Endodermal cell (in vitro differentiated cells): ENCODE measurements around the gene DNAJC17. TPM values are rescaled to one million over a fixed set of nuclear protein-coding genes. Genes with fewer than 3 reads are reported as not detected.
A peak's percentile ranks its signal among the peaks of the same experiment; 100 is the strongest.

Source experiments
- DNase-seq: peaks from one replicate; pipeline ENCODE4 v3.0.0-alpha.2; 2017
- H3K27ac ChIP-seq: 2 replicates; pipeline ENCODE4 v1.5.1; 2013; ENCODE audit warnings: mild to moderate bottlenecking, low read depth, low read length, moderate library complexity
- H3K27me3 ChIP-seq: 2 replicates; pipeline ENCODE4 v1.6.1; 2013; ENCODE audit warnings: mild to moderate bottlenecking, low read length, moderate library complexity; ENCODE audit not compliant: insufficient read depth, control insufficient read depth, poor library complexity, severe bottlenecking
- H3K36me3 ChIP-seq: 2 replicates; pipeline ENCODE4 v1.7.0; 2013; ENCODE audit warnings: mild to moderate bottlenecking, low read length, moderate library complexity; ENCODE audit not compliant: control insufficient read depth, insufficient read depth
- H3K4me1 ChIP-seq: one replicate; pipeline ENCODE4 v1.7.0; 2013; ENCODE audit warnings: low read length; ENCODE audit not compliant: control insufficient read depth, insufficient read depth
- H3K4me3 ChIP-seq: 2 replicates; pipeline ENCODE4 v1.5.1; 2013; ENCODE audit warnings: mild to moderate bottlenecking, low read length, moderate library complexity
- H3K9ac ChIP-seq: 2 replicates; pipeline ENCODE4 v1.6.1; 2013; ENCODE audit warnings: mild to moderate bottlenecking, low read length, moderate library complexity; ENCODE audit not compliant: poor library complexity, severe bottlenecking; ENCODE audit errors: extremely low read depth
- H3K9me3 ChIP-seq: 2 replicates; pipeline ENCODE4 v1.6.1; 2013; ENCODE audit warnings: mild to moderate bottlenecking, low read length, moderate library complexity; ENCODE audit not compliant: control insufficient read depth
- H3K27ac Mint-ChIP-seq: 2 replicates; pipeline ENCODE4 v1.8.0; 2020; ENCODE audit warnings: mixed read lengths
- H3K27me3 Mint-ChIP-seq: 2 replicates; pipeline ENCODE4 v1.8.0; 2021; ENCODE audit warnings: mild to moderate bottlenecking, mixed read lengths; ENCODE audit not compliant: insufficient read depth
- H3K36me3 Mint-ChIP-seq: 2 replicates; pipeline ENCODE4 v1.8.0; 2020; ENCODE audit warnings: low read depth, mixed read lengths
- H3K4me1 Mint-ChIP-seq: 2 replicates; pipeline ENCODE4 v1.8.0; 2020; ENCODE audit warnings: mixed read lengths
- H3K4me3 Mint-ChIP-seq: 2 replicates; pipeline ENCODE4 v1.8.0; 2020; ENCODE audit warnings: mild to moderate bottlenecking, moderate library complexity, mixed read lengths
- H3K9me3 Mint-ChIP-seq: 2 replicates; pipeline ENCODE4 v1.8.0; 2020; ENCODE audit warnings: mild to moderate bottlenecking, mixed read lengths
- WGBS, 2 experiments: methylation state at CpG; one replicate each; pipeline versions ENCODE4 v1.1.5 to v1.1.7; 2013; ENCODE audit warnings: missing lambda C conversion rate in 2 of 2, mixed read lengths in 1 of 2; ENCODE audit not compliant: insufficient coverage in 1 of 2, insufficient read length in 1 of 2; 5-methylcytosine and 5-hydroxymethylcytosine counted together
- total RNA-seq, 2 donors: library from RNA; stranded (reverse); fragmentation: NEBNext Ultra II Directional in 1 of 2; extraction: Animal tissue kit (Norgen Biotek cat#: 25700) in 1 of 2; gene quantifications; 2 replicates in 1 of 2; 3 replicates in 1 of 2; pipeline ENCODE4 v1.2.1, GENCODE V29; 2021
- TF ChIP-seq, protein P1 (sequence below): fragments of 200-600 bp; sonication (generic); conservative IDR thresholded peaks from 2 replicates; pipeline ENCODE4 v1.5.0; 2021; ENCODE audit warnings: antibody characterized with exemption, mild to moderate bottlenecking

The DNAJC17 gene
- total RNA-seq, 2 donors from 2014 or later, result 34.0 to 41.0 TPM

DNA sequence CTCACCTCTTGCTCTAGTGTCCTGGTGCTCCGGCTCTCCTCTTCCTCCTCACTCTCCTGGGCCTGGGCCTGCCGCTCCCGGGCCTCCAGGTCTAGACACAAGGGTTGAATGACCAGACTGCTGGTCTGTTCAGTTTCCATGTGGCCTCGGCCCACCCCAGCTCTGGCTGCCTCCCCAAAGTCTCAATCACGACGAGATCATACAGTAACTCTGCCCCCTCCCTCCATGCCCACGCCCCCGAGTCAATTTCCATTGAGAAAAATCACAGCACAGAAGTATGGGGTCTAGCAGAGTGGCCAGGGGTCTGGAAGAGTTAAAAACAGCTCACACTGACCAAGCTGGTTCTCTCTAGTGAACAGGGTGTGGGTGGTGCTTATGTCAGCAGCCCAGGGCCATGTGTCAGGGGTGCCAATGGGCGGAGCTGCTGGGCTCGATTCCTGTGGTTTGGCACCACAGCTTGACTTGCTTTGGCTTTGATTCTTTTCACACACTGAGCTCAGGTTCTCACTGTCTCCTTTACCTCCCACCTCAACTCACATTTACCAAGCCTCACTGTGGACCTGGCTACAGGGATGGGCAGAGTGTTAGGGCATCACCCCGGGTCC, 30.6 kb downstream of the DNAJC17 start:
- TF ChIP-seq, protein P1, sequence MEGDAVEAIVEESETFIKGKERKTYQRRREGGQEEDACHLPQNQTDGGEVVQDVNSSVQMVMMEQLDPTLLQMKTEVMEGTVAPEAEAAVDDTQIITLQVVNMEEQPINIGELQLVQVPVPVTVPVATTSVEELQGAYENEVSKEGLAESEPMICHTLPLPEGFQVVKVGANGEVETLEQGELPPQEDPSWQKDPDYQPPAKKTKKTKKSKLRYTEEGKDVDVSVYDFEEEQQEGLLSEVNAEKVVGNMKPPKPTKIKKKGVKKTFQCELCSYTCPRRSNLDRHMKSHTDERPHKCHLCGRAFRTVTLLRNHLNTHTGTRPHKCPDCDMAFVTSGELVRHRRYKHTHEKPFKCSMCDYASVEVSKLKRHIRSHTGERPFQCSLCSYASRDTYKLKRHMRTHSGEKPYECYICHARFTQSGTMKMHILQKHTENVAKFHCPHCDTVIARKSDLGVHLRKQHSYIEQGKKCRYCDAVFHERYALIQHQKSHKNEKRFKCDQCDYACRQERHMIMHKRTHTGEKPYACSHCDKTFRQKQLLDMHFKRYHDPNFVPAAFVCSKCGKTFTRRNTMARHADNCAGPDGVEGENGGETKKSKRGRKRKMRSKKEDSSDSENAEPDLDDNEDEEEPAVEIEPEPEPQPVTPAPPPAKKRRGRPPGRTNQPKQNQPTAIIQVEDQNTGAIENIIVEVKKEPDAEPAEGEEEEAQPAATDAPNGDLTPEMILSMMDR, result no peak
- Mint-ChIP-seq H3K9me3 (no peaks in the 10 kb centered on the region), H3K36me3 (peaks cover 41% of the 10 kb centered on the region), H3K4me3 (no peak overlapping the region), H3K27me3 (no peaks in the 10 kb centered on the region), H3K27ac (no peak overlapping the region), H3K4me1 (no peaks in the 10 kb centered on the region)
- Histone ChIP-seq H3K27me3 (no peaks in the 10 kb centered on the region), H3K4me1 (no peaks in the 10 kb centered on the region), H3K27ac (no peak overlapping the region), H3K36me3 (peaks cover 27% of the 10 kb centered on the region), H3K9ac (no peak overlapping the region), H3K4me3 (no peak overlapping the region), H3K9me3 (no peaks in the 10 kb centered on the region)
- 88 to 91% methylated on average over 9 to 11 of the region's 11 CpGs for WGBS, 2 experiments
- no peak for DNase-seq

GRCh38 chr15:40775740-40776536, 31.3 kb downstream of the DNAJC17 start:
- no peak for DNase-seq
- no peak overlapping the region for H3K27ac ChIP-seq
- Mint-ChIP-seq H3K27ac (no peak overlapping the region), H3K27me3 (no peaks in the 10 kb centered on the region), H3K9me3 (no peaks in the 10 kb centered on the region), H3K4me1 (no peaks in the 10 kb centered on the region), H3K4me3 (no peak overlapping the region), H3K36me3 (peaks cover 41% of the 10 kb centered on the region)
- no peak overlapping the region for H3K4me3 ChIP-seq
- H3K4me1 ChIP-seq, result no peaks in the 10 kb centered on the region
- H3K36me3 ChIP-seq, result peaks cover 27% of the 10 kb centered on the region
- no peaks in the 10 kb centered on the region for H3K9me3 ChIP-seq
- no peak overlapping the region for H3K9ac ChIP-seq
- TF ChIP-seq, protein P1, result no peak
- WGBS, 2 experiments, result 92 to 96% methylated on average over 13 to 14 of the region's 14 CpGs
- no peaks in the 10 kb centered on the region for H3K27me3 ChIP-seq

GRCh38 chr15:40775007-40775406, 32.3 kb downstream of the DNAJC17 start:
- H3K9me3 Mint-ChIP-seq, result no peaks in the 10 kb centered on the region
- H3K27me3 Mint-ChIP-seq, result no peaks in the 10 kb centered on the region
- peaks cover 41% of the 10 kb centered on the region for H3K36me3 Mint-ChIP-seq
- Histone ChIP-seq H3K4me1 (no peaks in the 10 kb centered on the region), H3K27ac (no peak overlapping the region), H3K36me3 (peaks cover 27% of the 10 kb centered on the region), H3K9ac (no peak overlapping the region), H3K9me3 (no peaks in the 10 kb centered on the region), H3K4me3 (no peak overlapping the region), H3K27me3 (no peaks in the 10 kb centered on the region)
- DNase-seq, result no peak
- 92 to 96% methylated on average over 9 to 10 of the region's 10 CpGs for WGBS, 2 experiments
- H3K4me1 Mint-ChIP-seq, result no peaks in the 10 kb centered on the region
- TF ChIP-seq, protein P1, result no peak
- H3K4me3 Mint-ChIP-seq, result no peak overlapping the region
- H3K27ac Mint-ChIP-seq, result peak overlapping the region; percentile 55
